HepG2 (cell line): ENCODE measurements around the gene CYP4F8. TPM values are rescaled to one million over a fixed set of nuclear protein-coding genes. Genes with fewer than 3 reads are reported as not detected.

ENCODE experiments used
- NBN ChIP-seq: fragments of 450-650 bp; conservative IDR thresholded peaks from 2 replicates; pipeline ENCODE4 v1.6.1; 2017
- SUZ12 ChIP-seq: fragments of 150-350 bp; IDR thresholded peaks from 2 replicates; pipeline ENCODE4 v1.6.1; 2014; ENCODE audit warnings: low read depth, low read length
- ZNF142 ChIP-seq: sonication (generic); formaldehyde crosslinking; IDR thresholded peaks from 2 replicates; pipeline ENCODE4 v1.4.0; 2020; ENCODE audit warnings: missing genetic modification reagents
- ZNF407 ChIP-seq: sonication (generic); formaldehyde crosslinking; IDR thresholded peaks from one replicate; pipeline ENCODE4 v1.5.1; 2020; ENCODE audit warnings: mild to moderate bottlenecking, missing genetic modification reagents; ENCODE audit errors: not compliant biosample characterization
- ZNF430 ChIP-seq: sonication (generic); formaldehyde crosslinking; IDR thresholded peaks from 2 replicates; pipeline ENCODE4 v1.9.0; 2021; ENCODE audit warnings: mild to moderate bottlenecking, missing genetic modification reagents
- polyA plus RNA-seq, 8 experiments: library from polyadenylated mRNA; depleted of rRNA in 3 of 8; stranded (reverse) in 7 of 8; unstranded in 1 of 8; fragments of >200 nt; fragmentation: Illumina TruSeq in 4 of 8; extraction: Trizol in 4 of 8; gene quantifications; 2 replicates each; pipeline versions ENCODE4 v1.2.1 to v1.2.3, GENCODE V29; 2011 to 2016; ENCODE audit warnings: low read depth in 4 of 8, missing spikeins in 1 of 8, mixed read lengths in 1 of 8; ENCODE audit not compliant: insufficient read depth in 1 of 8
- total RNA-seq, 5 experiments: library from RNA; depleted of rRNA; stranded (reverse); fragments of >200 nt; fragmentation: Illumina TruSeq; extraction: Trizol; gene quantifications; 2 replicates each; pipeline ENCODE4 v1.2.3, GENCODE V29; 2016; ENCODE audit warnings: low read depth in 1 of 5
- TF ChIP-seq, protein P1 (sequence below): sonication (generic); formaldehyde crosslinking; IDR thresholded peaks from 2 replicates; pipeline ENCODE4 v1.4.0; 2020; ENCODE audit warnings: missing genetic modification reagents, mild to moderate bottlenecking, borderline replicate concordance
- TF ChIP-seq, protein P2 (sequence below): sonication (generic); formaldehyde crosslinking; conservative IDR thresholded peaks from 2 replicates; pipeline ENCODE4 v1.8.0; 2022; ENCODE audit warnings: low read depth, missing genetic modification reagents

The CYP4F8 gene
- total and polyA plus RNA-seq, 2 of the 13 experiments (the other 11 are each of a cell fraction or from before 2014, with no cell fraction given) = not detected

DNA sequence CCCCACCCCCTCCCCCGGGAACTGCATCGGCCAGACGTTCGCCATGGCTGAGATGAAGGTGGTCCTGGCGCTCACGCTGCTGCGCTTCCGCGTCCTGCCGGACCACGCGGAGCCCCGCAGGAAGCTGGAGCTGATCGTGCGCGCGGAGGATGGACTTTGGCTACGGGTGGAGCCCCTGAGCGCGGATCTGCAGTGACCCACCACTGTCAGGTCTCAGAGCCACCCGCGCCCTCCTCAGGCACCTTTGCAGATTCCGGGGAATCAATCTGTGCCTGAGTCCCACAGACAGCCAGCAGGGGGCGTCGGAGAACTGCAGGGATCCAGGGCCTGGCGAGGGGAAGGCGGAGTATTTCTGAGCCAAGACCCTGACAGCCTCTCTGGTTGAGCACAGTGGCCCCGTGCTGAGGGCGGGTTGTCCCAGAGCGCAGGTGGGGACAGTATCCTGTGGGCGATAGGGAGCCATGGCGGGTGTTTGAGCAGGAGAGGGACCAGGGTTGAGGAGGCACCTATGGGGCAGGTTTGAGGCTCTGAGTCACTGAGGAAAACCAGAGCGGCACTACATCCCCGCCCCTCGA is 30.4 kb upstream of the CYP4F8 start (continued):
- TF ChIP-seq, protein P1, sequence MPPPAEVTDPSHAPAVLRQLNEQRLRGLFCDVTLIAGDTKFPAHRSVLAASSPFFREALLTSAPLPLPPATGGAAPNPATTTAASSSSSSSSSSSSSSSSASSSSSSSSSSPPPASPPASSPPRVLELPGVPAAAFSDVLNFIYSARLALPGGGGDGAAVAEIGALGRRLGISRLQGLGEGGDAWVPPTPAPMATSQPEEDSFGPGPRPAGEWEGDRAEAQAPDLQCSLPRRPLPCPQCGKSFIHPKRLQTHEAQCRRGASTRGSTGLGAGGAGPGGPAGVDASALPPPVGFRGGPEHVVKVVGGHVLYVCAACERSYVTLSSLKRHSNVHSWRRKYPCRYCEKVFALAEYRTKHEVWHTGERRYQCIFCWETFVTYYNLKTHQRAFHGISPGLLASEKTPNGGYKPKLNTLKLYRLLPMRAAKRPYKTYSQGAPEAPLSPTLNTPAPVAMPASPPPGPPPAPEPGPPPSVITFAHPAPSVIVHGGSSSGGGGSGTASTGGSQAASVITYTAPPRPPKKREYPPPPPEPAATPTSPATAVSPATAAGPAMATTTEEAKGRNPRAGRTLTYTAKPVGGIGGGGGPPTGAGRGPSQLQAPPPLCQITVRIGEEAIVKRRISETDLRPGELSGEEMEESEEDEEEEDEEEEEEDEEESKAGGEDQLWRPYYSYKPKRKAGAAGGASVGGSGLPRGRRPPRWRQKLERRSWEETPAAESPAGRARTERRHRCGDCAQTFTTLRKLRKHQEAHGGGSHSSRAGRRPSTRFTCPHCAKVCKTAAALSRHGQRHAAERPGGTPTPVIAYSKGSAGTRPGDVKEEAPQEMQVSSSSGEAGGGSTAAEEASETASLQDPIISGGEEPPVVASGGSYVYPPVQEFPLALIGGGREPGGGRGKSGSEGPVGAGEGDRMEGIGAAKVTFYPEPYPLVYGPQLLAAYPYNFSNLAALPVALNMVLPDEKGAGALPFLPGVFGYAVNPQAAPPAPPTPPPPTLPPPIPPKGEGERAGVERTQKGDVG (CRISPR knock-in tag) = 0 out of 2 replicates have a peak, but pooled peaks have one; percentile 30
- TF ChIP-seq, protein P2, sequence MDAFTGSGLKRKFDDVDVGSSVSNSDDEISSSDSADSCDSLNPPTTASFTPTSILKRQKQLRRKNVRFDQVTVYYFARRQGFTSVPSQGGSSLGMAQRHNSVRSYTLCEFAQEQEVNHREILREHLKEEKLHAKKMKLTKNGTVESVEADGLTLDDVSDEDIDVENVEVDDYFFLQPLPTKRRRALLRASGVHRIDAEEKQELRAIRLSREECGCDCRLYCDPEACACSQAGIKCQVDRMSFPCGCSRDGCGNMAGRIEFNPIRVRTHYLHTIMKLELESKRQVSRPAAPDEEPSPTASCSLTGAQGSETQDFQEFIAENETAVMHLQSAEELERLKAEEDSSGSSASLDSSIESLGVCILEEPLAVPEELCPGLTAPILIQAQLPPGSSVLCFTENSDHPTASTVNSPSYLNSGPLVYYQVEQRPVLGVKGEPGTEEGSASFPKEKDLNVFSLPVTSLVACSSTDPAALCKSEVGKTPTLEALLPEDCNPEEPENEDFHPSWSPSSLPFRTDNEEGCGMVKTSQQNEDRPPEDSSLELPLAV (CRISPR knock-in tag) = no peak
- TF ChIP-seq ZNF142 (no peak), ZNF430 (0 out of 2 replicates have a peak, but pooled peaks have one; percentile 38), SUZ12 (no peak), NBN (no peak), ZNF407 (CRISPR knock-in tag) (no peak)
